HUES6 (cell line): ENCODE data around the gene ZC3HAV1.

Experiments used
- H3K27ac ChIP-seq: 2 replicates; pipeline ENCODE4 v1.7.0; 2013; ENCODE audit warnings: low read depth, mild to moderate bottlenecking, low read length, inconsistent platforms
- H3K27me3 ChIP-seq: 2 replicates; pipeline ENCODE4 v1.6.1; 2013; ENCODE audit warnings: low read length; ENCODE audit not compliant: control insufficient read depth, insufficient read depth
- H3K36me3 ChIP-seq: 2 replicates; pipeline ENCODE4 v1.6.1; 2013; ENCODE audit warnings: low read length; ENCODE audit not compliant: control insufficient read depth, insufficient read depth
- H3K4me1 ChIP-seq: 2 replicates; pipeline ENCODE4 v1.6.1; 2013; ENCODE audit warnings: low read length; ENCODE audit not compliant: control insufficient read depth, insufficient read depth
- H3K4me3 ChIP-seq: 2 replicates; pipeline ENCODE4 v1.5.1; 2013; ENCODE audit warnings: low read depth, low read length
- H3K9ac ChIP-seq: one replicate; pipeline ENCODE4 v1.6.1; 2013; ENCODE audit warnings: mild to moderate bottlenecking, low read length
- H3K9me3 ChIP-seq: 2 replicates; pipeline ENCODE4 v1.6.1; 2013; ENCODE audit warnings: low read depth, low read length; ENCODE audit not compliant: control insufficient read depth, insufficient read depth

Gene ZC3HAV1

DNA sequence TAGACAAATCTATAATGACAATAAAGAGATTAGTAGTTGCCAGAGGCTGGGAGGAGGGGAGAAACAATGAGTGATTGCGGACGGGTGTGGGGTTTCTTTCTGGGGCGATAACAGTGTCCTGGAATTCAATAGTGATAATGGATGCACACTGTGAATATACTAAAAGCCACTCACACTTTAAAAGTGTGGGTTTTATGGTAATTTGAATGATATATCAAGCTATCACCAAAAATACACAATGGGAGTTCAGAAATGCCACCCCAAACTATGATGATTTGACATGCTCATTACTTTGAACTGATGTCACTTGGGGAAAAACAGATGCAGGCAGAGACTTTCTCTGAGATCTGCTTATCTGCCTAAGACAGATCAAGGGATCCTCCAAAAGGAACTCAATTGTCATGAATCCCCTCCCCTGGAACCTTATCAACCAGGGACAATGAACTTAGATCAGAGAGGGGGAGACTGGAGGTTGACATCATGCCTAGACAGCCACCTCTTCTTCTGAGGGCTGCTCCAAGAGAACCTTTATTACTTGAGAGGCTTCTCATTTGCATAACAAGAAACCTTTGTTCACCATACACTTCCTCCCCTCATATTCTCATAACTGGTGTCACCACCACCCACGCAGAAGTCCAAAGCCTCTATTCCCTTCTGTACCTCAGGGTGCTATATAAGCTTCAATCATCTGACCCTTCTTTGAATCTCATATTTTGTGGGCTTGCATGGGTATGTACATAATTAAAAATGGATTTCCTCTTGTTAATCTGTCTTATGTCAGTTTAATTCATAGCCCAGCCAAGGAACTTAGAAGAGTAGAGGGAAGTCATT lies 14.8 kb upstream of the ZC3HAV1 start:
- H3K9me3 ChIP-seq = no peaks in the 10 kb centered on the region
- no peak overlapping the region for H3K4me3 ChIP-seq
- H3K27me3 ChIP-seq = no peaks in the 10 kb centered on the region
- H3K9ac ChIP-seq = no peak overlapping the region
- H3K36me3 ChIP-seq = no peaks in the 10 kb centered on the region
- H3K27ac ChIP-seq = no peak overlapping the region
- peaks cover 9% of the 10 kb centered on the region for H3K4me1 ChIP-seq

- no peaks in the 10 kb centered on the region for H3K36me3 ChIP-seq
- no peak overlapping the region for H3K9ac ChIP-seq
- H3K27ac ChIP-seq = no peak overlapping the region
- no peak overlapping the region for H3K4me3 ChIP-seq
- no peaks in the 10 kb centered on the region for H3K27me3 ChIP-seq
- H3K9me3 ChIP-seq = no peaks in the 10 kb centered on the region
- H3K4me1 ChIP-seq = peaks cover 20% of the 10 kb centered on the region
Measured at GRCh38 chr7:139119486-139119849, 9.9 kb upstream of the ZC3HAV1 start.

- Histone ChIP-seq H3K9ac (no peak overlapping the region), H3K27ac (no peak overlapping the region), H3K4me3 (no peak overlapping the region)
Measured at GRCh38 chr7:139118805-139119485, 9.4 kb upstream of the ZC3HAV1 start.

GRCh38 chr7:139118234-139118804 lies 8.8 kb upstream of the ZC3HAV1 start:
- Histone ChIP-seq H3K9me3 (no peaks in the 10 kb centered on the region), H3K4me1 (peaks cover 13% of the 10 kb centered on the region), H3K36me3 (no peaks in the 10 kb centered on the region), H3K27ac (no peak overlapping the region), H3K4me3 (no peak overlapping the region), H3K27me3 (no peaks in the 10 kb centered on the region), H3K9ac (no peak overlapping the region)

More at GRCh38 chr7:139118805-139119485, 9.4 kb upstream of the ZC3HAV1 start:
- H3K9me3 ChIP-seq = no peaks in the 10 kb centered on the region
- no peaks in the 10 kb centered on the region for H3K36me3 ChIP-seq
- peaks cover 14% of the 10 kb centered on the region for H3K4me1 ChIP-seq
- no peaks in the 10 kb centered on the region for H3K27me3 ChIP-seq

GRCh38 chr7:139117599-139118233 lies 8.2 kb upstream of the ZC3HAV1 start:
- H3K9ac ChIP-seq = no peak overlapping the region
- H3K27ac ChIP-seq = no peak overlapping the region
- H3K27me3 ChIP-seq = no peaks in the 10 kb centered on the region
- no peak overlapping the region for H3K4me3 ChIP-seq
- no peaks in the 10 kb centered on the region for H3K9me3 ChIP-seq
- peaks cover 13% of the 10 kb centered on the region for H3K4me1 ChIP-seq
- no peaks in the 10 kb centered on the region for H3K36me3 ChIP-seq

GRCh38 chr7:139116999-139117398 lies 7.5 kb upstream of the ZC3HAV1 start:
- H3K27me3 ChIP-seq = no peaks in the 10 kb centered on the region
- H3K27ac ChIP-seq = no peak overlapping the region
- no peak overlapping the region for H3K9ac ChIP-seq
- no peak overlapping the region for H3K4me3 ChIP-seq
- H3K4me1 ChIP-seq = peaks cover 13% of the 10 kb centered on the region
- no peaks in the 10 kb centered on the region for H3K36me3 ChIP-seq
- H3K9me3 ChIP-seq = no peaks in the 10 kb centered on the region

DNA sequence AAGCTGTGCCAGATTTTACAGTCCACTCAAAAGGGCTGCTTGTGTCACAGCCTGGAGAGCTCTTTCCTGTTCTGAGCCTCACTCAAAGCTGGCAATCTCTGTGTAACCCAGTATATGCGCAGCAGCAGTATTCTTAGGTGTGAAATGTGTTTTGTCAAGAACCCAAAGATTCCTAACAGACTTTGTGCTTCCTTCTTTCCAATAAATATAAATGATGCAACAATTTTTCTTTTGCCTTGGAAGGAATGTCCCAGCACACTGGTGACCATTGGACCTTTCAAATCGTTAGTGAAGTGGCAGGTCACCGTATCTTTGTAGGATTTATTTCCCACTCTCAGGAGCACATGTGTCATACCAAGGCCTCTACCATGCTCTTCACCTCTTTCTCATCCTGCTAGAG lies 5.6 kb upstream of the ZC3HAV1 start:
- H3K36me3 ChIP-seq = no peaks in the 10 kb centered on the region
- no peaks in the 10 kb centered on the region for H3K9me3 ChIP-seq
- no peak overlapping the region for H3K27ac ChIP-seq

DNA sequence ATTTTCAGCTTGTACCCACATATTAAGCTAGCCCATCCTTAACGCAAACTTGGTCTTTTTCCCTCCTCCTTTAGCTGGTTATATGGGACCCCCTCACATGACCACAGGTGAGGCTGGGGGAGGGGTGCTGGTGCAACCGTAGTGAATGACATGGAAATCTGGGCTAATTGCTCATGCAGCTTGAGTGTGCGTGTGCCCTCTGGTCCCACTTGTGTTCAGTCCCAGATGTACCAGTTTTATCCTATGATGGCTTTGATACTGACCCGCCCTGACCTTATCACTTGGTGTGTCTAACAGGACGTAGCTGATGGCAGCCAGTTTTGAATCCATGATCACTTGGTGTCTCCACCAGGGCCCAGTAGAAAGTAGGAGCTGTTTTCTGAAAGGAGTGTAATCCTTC lies 5.1 kb upstream of the ZC3HAV1 start:
- H3K4me1 ChIP-seq = peaks cover 20% of the 10 kb centered on the region

More for the DNA sequence above, 5.6 kb upstream of the ZC3HAV1 start:
- no peak overlapping the region for H3K4me3 ChIP-seq
- no peak overlapping the region for H3K9ac ChIP-seq
- peaks cover 15% of the 10 kb centered on the region for H3K4me1 ChIP-seq
- H3K27me3 ChIP-seq = peaks cover 2% of the 10 kb centered on the region; the same call in 1 of the 2 replicates

GRCh38 chr7:139114018-139114417 lies 4.5 kb upstream of the ZC3HAV1 start:
- Histone ChIP-seq H3K27me3 (peaks cover 4% of the 10 kb centered on the region; the same call in 1 of the 2 replicates), H3K4me1 (peaks cover 17% of the 10 kb centered on the region), H3K9ac (no peak overlapping the region), H3K4me3 (no peak overlapping the region), H3K9me3 (no peaks in the 10 kb centered on the region), H3K36me3 (no peaks in the 10 kb centered on the region), H3K27ac (no peak overlapping the region)

More for the DNA sequence above, 5.1 kb upstream of the ZC3HAV1 start:
- H3K36me3 ChIP-seq = no peaks in the 10 kb centered on the region
- H3K9ac ChIP-seq = no peak overlapping the region
- no peaks in the 10 kb centered on the region for H3K9me3 ChIP-seq
- no peak overlapping the region for H3K4me3 ChIP-seq
- peaks cover 4% of the 10 kb centered on the region; the same call in 1 of the 2 replicates for H3K27me3 ChIP-seq
- no peak overlapping the region for H3K27ac ChIP-seq

GRCh38 chr7:139112741-139113250 lies 3.3 kb upstream of the ZC3HAV1 start:
- Histone ChIP-seq H3K9ac (no peak overlapping the region), H3K4me1 (peaks cover 6% of the 10 kb centered on the region), H3K27ac (no peak overlapping the region), H3K4me3 (no peak overlapping the region), H3K36me3 (no peaks in the 10 kb centered on the region), H3K9me3 (no peaks in the 10 kb centered on the region), H3K27me3 (peaks cover 4% of the 10 kb centered on the region; the same call in 1 of the 2 replicates)
